Ovary (tissue), 3 donors: Measurements from ENCODE around the gene PARD3B.

Experiments used
- CTCF ChIP-seq, 3 donors: fragments of 450-650 bp in 2 of 3; fragments of 200-600 bp in 1 of 3; IDR thresholded peaks; one replicate each; pipeline versions ENCODE4 v1.5.1 to v1.8.0; 2016 to 2022; ENCODE audit warnings: antibody characterized with exemption in 3 of 3, mild to moderate bottlenecking in 1 of 3
- POLR2A ChIP-seq: fragments of 450-650 bp; IDR thresholded peaks from one replicate; pipeline ENCODE4 v1.6.1; 2017; ENCODE audit warnings: antibody characterized with exemption, mild to moderate bottlenecking, moderate library complexity
- donor health status: DM: no; HTN: no; CAD: no.

DNA sequence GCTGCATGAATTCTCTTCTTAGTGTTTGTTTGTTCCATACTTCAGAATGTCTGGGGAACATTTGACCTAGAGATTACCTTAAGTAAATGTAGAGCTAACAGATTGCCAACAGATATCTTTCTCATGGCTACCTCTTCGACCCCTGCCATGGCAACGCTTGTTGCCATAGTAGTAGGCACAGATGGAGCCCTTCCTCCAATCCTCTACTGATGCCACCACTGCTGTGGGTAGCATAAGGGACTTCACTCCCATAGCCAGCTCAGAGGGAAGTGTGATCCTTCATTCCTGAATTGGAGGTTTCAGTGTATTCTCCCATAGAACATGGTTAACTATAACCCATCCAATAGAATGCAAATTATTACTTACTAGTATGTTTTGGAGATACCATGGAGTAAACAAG lies 593.5 kb downstream of the PARD3B start:
- TF ChIP-seq POLR2A: no peak
- no peak for TF ChIP-seq CTCF (IDR thresholded peaks at IDR 0.05)
